DMS53 treated with DMSO at 0.1 percent for 48 hours (cell line): ENCODE results near the gene HTR3D.
"Not testable (repeated sequence)": the region's sequence is repeated elsewhere in the genome, so short reads cannot be mapped to it uniquely, and the experiment has no call there.

ENCODE experiments used
- DNase-seq: peaks from one replicate; lab custom pipeline; 2025; ENCODE audit not compliant: unreplicated experiment; lab: John Stamatoyannopoulos, UW

The HTR3D gene

GRCh38 chr3:184062637-184063036 lies 31.1 kb downstream of the HTR3D start:
- no peak for DNase-seq

- DNase-seq: no peak
These were observed 34.7 kb downstream of the HTR3D start for GRCh38 chr3:184066211-184066610.

- DNase-seq: no peak
These were observed 36.1 kb downstream of the HTR3D start for GRCh38 chr3:184067573-184068055.

GRCh38 chr3:184068344-184068743 lies 36.8 kb downstream of the HTR3D start:
- DNase-seq: no peak

- not testable (repeated sequence) for DNase-seq
These were observed 39.6 kb downstream of the HTR3D start for GRCh38 chr3:184071142-184071541.

GRCh38 chr3:184073621-184074020 lies 42.1 kb downstream of the HTR3D start:
- no peak for DNase-seq

- DNase-seq: no peak
These were observed 44.4 kb downstream of the HTR3D start for GRCh38 chr3:184075901-184076300.

- DNase-seq: no peak
These were observed 46.3 kb downstream of the HTR3D start for GRCh38 chr3:184077881-184078280.

GRCh38 chr3:184078851-184079250 lies 47.3 kb downstream of the HTR3D start:
- DNase-seq: no peak

- DNase-seq: no peak
These were observed 49.7 kb downstream of the HTR3D start for GRCh38 chr3:184081116-184081830.

- DNase-seq: no peak
These were observed 50.5 kb downstream of the HTR3D start for GRCh38 chr3:184082034-184082433.

- no peak for DNase-seq
These were observed 50.9 kb downstream of the HTR3D start for GRCh38 chr3:184082465-184082864.

GRCh38 chr3:184085389-184085852 lies 53.9 kb downstream of the HTR3D start:
- no peak for DNase-seq
